Transverse colon (tissue), 4 donors: ENCODE measurements around the gene TRABD2A.

Experiments
- EP300 ChIP-seq: sonication (generic); formaldehyde crosslinking; IDR thresholded peaks from one replicate; pipeline ENCODE4 v1.6.1; 2017; ENCODE audit warnings: antibody characterized with exemption, low read depth
- POLR2A ChIP-seq: fragments of 450-650 bp; IDR thresholded peaks from one replicate; pipeline ENCODE4 v1.6.1; 2016; ENCODE audit warnings: antibody characterized with exemption, mild to moderate bottlenecking, moderate library complexity
- POLR2AphosphoS5 ChIP-seq, 3 donors: sonication (generic); formaldehyde crosslinking; IDR thresholded peaks; one replicate each; pipeline ENCODE4 v1.6.1; 2016; ENCODE audit warnings: antibody characterized with exemption in 3 of 3
- TF ChIP-seq, protein P1 (sequence below), 5 experiments: fragments of 200-600 bp in 3 of 5; fragments of 450-650 bp in 2 of 5; sonication (generic) in 3 of 5; IDR thresholded peaks; 1 replicate in 2 of 5; 2 replicates in 3 of 5; pipeline ENCODE4 v1.5.1; 2016 to 2017; ENCODE audit warnings: antibody characterized with exemption in 5 of 5, inconsistent platforms in 3 of 5, mild to moderate bottlenecking in 2 of 5, moderate library complexity in 1 of 5

DNA sequence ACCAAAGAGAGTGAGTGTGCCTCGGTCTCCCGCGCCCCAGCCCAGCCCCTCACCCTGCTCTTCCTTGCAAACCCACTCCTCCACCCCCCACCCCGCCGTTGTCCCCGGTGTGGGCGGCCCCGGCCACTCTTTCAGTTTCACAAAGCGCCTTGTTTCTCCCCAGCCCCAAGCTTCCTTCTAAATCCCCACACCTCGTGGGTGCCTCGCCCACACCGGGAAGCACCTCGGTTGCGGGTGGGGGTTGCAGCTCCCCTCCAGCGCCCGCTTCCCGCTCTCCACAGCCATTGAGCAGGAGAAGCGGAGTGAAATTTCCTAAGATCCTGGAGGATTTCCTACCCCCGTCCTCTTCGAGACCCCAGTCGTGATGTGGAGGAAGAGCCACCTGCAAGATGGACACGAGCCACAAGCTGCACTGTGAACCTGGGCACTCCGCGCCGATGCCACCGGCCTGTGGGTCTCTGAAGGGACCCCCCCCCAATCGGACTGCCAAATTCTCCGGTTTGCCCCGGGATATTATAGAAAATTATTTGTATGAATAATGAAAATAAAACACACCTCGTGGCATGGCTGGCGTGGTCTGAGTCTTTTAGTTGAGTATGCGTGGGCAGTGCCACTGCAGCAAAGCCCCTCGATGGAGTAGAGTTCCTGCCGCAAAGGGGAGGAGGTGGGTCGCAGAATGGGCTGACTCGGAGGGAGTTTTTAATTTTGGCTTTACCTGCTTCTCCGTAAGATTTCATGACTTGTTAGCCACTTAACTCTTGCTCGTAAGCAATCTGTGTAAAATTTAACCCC, 25.4 kb upstream of the TRABD2A start:
- TF ChIP-seq POLR2AphosphoS5 (IDR thresholded peaks at IDR 0.05) (no peak), EP300 (no peak), POLR2A (no peak)
- TF ChIP-seq, protein P1, sequence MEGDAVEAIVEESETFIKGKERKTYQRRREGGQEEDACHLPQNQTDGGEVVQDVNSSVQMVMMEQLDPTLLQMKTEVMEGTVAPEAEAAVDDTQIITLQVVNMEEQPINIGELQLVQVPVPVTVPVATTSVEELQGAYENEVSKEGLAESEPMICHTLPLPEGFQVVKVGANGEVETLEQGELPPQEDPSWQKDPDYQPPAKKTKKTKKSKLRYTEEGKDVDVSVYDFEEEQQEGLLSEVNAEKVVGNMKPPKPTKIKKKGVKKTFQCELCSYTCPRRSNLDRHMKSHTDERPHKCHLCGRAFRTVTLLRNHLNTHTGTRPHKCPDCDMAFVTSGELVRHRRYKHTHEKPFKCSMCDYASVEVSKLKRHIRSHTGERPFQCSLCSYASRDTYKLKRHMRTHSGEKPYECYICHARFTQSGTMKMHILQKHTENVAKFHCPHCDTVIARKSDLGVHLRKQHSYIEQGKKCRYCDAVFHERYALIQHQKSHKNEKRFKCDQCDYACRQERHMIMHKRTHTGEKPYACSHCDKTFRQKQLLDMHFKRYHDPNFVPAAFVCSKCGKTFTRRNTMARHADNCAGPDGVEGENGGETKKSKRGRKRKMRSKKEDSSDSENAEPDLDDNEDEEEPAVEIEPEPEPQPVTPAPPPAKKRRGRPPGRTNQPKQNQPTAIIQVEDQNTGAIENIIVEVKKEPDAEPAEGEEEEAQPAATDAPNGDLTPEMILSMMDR (IDR thresholded peaks at IDR 0.05), result no peak
